NCI-H446 treated with DMSO at 0.1 percent for 48 hours (cell line): Measurements from ENCODE around the gene TWF1.
A peak's percentile ranks its signal among the peaks of the same experiment; 100 is the strongest.

Experiments used
- DNase-seq: peaks from one replicate; lab custom pipeline; 2025; lab: John Stamatoyannopoulos, UW

TWF1 gene

DNA sequence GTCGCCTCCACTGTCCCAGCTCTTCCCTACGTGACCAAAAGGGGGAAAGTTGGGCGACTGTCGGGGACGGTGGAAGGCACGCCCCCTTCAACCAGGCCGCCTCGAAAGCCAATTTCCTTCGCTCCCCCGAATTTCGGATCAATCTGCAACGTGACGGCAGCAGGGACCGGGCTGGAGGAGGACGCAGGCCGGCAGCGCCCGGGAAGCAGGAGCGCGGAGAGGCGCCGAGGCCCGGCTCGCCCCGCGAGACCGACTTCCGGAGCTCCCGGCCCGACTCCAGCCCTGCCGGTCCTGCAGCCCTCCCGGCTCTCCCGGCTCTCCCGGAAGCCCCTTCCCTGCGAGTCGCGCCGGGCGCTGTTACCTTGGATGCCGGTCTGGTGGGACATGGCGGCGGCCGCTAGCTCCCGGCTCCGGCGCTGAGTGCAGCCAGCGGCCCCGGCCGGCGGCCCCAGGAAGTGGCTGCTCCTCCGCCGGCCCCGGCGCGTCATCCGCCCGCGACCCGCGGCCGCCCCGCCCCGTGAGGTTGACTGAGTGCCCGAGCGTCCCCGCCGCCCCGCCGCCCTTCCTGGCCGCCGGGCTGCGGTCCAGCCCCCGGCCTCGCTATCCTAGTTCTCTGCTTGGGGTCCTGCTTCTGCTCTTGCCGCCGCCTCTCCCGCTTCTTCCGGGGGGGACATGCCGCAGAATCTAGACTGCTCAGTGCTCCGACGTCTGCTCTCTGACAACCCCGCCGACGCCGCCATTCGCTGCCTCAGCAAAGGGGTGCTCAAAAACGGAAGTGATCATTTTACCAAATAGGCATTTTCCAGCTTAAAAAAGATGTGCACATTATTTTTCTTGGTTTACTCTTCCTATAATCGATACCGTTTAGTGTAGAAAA lies at the start of gene TWF1:
TSS of gene TWF1 (minus strand) at position 458 of the 877 bp plus-strand sequence. CDS start at position 386, 72 bp downstream.
- peak; percentile 61 for DNase-seq

DNA sequence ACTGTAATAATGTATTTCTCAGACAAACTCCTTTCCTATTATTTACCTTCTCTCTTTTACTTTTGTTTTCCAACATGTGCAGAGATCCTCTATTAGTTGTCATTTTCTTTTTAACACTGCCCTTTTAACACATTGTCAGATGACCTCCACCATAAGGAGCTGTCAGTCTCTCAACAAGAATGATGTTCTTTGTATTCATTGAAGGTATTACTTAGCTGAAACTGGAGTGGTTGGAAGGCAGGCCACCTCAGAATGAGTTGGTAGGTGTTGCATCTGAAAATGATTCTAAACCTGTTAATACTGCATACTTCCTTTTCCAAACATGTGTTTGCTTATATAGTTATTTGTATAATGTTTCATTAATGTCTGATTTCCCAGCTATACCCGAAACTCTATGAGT lies 46.6 kb upstream of the TWF1 start:
- no peak for DNase-seq

DNA sequence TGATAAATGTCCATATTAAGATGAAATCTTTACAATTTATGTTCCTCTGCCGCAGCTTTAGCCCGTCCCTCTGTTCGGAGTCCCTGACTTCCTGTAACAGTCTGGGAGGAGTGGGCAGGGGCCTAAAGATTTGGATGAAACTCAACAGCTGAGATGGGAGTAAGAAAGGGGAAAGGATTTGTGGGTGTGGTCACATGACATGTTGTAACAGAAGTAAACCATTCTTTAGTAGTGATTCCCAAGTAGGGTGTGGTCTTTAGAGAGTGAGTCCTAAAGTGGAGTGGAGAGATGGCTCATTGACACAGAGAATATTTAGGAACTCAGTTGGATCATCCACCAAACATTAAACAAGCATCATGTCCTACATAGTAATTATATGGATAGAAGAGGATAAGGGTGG lies 42.7 kb upstream of the TWF1 start:
- no peak for DNase-seq

DNA sequence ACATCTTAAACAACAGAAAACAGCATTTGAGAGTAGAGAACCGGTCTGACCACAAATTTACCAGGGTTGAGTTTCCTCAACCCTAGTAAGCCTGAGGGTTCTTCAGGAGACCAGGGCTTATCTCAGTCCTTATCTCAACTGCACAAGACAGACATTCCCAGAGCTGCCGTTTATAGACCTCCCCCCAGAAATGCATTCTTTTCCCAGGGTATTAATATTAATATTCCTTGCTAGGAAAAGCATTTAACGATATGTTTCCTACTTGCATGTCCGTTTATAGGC lies 42.0 kb upstream of the TWF1 start:
- DNase-seq = no peak

DNA sequence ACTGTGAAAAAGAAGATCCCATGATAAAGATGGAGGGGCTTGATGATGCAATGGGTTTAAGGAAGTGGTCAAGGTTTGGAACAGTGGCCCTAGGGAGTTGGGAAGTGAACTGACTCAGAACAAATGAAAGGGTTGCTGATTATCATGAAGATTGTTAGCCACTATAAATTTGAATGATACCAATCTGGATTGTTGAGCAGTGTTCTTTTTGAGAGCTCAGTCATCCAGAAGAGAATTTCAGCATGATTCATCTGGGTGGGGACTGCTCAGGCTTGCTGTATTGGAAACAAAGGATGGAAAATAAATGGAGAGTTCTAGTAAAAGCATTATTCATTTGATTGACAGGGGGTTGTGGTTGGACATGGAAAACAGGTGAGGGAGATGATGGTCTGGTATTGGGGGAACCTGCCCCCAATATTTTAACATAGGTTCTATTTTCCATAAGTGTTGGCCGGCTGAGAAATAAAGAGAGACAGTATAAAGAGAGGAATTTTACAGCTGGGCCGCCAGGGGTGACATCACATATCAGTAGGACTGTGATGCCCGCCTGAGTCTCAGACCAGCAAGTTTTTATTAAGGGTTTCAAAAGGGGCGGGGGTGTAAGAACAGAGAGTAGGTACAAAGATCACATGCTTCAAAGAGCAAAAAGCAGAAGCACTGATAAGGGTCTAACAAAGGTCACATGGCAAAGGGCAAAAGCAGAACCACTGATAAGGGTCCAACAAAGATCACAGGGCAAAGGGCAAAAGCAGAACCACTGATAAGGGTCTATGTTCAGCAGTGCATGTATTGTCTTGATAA lies 41.5 kb upstream of the TWF1 start:
- DNase-seq = peak; percentile 16

DNA sequence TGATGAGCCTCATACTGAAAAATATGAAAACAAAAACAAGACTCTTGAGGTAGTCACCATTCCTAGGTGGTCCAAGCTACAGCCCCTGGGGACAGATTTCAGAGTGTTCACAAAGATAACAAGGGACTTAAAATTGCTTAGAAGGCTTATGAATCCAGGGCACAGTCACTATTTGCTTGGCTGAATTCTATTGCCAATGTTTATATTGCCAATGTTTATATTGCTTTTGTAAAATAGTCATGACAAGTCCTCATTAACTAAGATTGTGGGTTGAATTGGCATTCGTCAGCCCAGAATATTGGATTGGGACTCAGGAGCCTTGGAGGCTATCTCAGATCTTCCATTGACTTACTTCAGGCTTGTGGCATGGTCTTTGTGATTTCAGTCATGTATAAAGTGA lies 36.1 kb upstream of the TWF1 start:
- no peak for DNase-seq

DNA sequence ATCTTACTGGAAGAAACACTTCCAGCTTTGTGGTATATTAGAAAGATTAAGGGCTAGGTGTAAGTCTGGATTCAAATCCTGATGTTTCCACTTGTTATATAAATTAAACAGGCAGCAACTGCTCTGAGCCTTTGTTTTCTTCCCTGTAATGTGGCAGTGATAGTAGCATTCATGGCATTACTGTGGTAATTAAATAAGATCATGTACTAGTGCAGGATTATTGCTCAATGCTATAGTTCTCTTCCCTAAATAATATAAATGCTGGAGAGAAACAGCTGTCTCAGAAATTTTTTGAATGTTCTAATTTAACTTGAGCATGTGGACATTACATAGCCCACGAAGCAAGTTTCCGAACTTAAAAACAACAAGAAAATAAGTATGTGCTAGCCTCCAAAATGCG lies 35.1 kb upstream of the TWF1 start:
- no peak for DNase-seq

DNA sequence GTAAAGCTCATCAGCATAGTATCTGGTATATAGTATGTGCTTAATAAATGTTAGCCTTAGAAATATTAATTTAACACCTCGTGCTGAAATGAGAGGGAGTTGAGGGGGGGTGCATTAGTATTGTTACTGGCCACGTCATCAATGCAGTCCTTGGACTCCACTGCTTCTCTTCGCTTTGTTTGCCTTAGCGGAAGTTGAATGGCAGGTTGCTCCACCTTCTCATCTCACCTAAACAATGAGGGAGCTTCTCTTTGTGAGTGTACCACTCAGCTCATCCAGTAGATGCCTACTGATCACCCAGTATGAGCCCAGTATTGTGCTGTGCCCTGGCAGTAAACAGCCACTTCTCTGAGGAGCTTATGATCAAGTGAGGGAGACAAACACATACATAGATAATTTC lies 34.2 kb upstream of the TWF1 start:
- DNase-seq = no peak

DNA sequence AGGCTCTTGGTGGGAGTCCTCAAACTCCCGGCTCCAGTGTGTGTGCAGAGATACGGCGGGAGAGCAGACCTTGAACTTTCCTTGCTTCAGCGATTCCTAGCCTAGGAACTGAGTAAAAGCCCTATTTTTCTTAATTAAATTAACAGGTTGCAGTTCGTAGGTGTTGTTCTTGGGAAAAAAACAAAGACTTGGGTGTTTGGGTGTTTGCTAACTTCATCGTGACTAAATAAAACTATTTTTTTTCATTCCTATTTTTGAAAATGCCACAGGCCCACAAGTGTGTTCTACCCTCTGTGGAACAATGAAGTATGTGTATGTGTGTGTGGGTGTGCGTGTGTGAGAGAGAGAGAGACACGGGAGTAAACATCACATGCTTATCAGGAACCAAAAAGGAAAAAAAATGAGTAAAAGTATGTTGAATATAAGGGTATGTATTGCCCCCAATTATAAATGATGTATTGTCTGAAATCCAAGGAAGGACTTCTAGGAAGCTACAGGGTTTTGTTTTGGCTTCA lies 30.4 kb upstream of the TWF1 start:
- no peak for DNase-seq

DNA sequence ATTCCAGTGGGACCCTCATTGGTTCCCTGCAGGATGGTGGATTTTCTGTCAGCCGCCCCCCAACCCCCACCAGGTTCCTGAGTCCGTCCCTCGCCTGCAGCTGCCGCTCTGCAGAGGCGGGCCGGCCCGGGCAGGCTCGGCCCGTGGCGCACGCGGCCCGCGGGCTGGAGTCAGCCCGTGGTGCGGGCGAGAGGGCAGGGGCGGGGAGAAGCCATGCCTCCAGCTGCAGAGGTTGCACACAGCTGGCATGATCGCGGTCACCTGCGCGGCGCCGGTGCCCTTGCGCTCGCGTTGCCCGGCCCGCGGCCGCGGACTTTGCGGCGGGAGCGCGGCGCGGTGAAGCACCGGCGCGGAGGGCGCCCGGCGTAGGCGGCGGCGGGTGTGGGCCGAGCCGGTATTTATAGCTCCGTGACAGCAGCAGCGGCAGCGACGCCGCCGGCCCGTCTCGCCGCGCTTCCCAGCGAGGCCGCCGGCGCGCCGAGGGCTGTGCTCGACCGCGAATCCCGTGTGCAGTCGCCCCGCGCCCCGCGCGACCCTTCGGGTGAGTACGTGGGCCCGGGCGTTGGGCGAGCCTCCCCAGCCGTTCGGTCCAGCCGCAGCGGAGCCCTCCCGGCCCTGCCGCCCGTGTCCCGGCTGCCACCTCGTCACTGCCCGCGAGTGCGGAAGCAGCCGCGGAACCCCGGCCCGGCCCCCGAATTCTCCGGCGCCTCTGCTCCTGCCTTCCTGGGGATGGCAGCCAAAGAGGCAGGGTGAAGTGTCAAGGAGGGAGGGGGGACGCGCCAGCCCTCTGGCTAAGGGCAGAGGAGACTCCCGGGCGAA lies 29.7 kb upstream of the TWF1 start, which contains the start of gene TMEM117:
TSS of gene TMEM117 (plus strand) at position 426 of the 819 bp plus-strand sequence.
- peak; percentile 41 for DNase-seq

DNA sequence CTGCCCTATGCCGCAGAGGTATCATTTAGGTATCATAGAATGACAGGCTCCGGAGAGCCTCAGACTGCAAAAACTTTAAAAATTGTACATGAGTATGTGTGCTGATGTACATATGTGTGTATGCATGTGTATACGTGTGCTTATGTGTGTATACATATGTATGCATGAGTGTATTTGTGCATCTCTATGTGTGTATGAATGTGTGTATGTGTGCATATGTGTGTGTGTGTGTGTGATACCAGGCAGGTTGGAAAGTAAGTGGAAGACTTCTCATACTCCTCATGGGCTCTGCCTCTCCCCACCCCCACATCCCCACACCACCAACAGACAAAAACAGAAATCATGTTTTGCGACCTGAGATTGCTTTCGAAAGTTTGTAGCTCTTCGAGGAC lies 29.1 kb upstream of the TWF1 start:
- no peak for DNase-seq

DNA sequence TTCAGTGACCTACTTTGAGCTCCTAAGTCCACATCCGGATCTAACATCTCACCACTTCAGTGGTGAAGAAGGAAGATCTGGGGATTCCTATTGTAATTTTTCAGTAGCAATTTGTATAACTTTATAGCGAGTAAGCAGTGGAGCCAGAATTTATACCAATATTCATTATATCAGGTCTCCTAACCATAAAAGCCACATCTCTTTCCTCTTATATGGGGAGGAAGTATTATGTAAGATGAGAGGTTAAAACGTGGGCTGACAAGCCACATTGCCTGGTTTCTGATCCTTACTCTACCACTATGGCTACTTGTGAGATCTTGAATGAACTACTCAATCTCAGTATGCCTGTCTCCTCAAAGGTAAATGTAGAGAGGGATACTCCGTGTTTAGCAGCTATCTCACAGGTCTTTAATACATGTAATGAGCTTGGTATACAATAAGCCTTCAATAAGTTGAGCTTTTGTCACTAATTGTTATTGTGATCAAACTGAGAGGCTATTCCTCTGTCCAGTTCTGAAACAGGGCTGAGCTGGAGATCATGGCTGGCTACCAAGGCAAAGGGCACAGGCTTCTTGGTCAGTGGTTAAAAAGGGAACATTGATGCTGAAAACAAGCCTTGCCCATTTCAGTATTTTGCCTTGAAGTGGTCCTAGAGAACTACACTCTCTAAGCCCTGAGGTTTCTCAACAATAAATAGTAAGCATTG lies 26.5 kb upstream of the TWF1 start:
- DNase-seq = no peak

DNA sequence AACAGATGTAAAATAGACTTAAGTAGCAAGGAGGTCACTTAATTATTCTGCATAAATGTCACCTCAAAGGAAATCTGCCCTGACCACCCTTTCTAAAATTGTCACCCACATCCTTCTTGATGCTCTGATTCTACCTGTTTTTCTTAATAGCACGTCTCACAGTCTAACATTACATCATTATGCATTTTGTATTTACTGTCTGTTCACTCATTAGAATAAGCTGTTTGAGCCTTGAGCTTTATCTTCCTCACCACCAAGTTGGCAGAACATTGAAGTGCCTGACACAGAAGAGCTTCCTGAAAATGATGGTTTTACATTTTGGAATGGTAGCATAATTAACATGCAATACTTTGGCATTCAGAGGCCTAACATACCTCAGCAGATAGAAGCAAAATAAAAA lies 21.0 kb upstream of the TWF1 start:
- DNase-seq = no peak

DNA sequence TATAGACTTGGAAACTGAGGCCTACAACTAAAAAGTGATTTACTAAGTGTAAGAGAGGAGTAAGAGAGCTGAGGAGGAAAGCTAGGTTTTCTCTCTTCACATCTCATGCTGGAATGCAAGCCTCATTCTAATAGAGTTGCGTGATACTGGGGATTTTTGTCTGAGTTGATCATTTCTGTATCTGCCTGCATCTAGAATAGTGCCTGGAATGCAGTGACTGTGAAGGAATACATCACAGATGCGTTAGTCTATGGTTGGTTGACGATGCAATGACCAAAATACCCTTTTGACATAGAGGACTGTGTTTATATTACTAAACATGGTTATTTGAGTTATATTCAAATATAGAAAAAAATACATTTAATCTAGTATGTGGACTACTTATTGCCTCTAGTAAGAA lies 20.6 kb upstream of the TWF1 start:
- no peak for DNase-seq

DNA sequence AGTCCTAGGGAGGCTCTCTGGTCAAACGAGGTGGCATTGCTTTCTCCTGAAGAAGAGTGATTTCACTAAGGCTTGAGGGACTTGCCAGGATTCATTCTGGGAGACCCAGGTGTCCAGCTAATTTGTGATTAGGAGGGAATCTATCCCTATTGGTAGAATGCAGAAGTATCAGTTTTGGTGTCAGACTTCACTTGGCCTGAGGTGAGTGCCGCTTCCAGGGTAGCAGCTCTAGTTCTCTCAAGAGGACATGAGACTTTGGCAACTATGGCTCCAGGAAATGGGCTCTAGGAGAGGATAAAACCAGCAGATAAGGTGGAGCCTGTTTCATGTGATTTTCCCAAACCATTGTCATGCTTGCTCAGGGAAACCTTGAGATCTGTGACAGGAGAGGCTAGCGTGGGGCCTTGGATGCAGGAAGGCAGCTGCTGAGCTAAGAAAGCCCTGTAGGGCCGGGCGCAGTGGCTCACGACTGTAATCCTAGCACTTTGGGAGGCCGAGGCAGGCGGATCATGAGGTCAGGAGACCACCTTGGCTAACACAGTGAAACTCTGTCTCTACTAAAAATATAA lies 18.2 kb upstream of the TWF1 start:
- no peak for DNase-seq

DNA sequence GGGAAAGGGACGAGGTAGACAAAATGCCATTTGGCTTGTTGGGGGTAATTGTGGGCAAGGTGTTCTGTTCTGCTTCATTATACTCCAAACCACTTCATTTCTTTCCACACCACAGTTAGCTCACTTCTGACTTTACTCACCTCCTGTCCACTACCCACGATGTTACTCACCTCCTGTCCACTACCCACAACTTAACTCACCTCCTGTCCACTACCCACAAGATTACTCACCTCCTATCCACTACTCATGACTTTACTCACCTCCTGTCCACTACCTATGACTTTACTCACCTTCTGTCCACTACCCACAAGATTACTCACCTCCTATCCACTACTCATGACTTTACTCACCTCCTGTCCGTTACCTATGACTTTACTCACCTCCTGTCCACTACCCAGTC lies 10.1 kb upstream of the TWF1 start:
- no peak for DNase-seq

DNA sequence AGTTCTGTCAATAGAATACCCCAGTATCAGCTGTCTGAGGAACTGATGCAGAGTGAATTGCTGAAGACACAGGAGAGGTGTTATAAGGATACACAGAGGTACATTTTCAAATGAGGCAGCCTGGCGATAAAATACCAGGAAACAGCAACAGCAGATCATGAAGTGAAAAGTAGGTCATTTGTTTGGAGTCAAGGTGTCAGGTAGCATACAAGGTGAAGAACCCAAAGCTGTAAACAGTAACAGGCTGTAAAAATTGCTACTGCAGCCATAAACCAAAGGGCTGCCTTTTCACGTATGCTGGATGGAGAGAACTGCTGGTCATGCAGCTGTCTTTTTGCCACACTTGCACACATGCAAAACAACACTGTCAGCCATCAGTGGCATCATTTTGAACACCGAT lies 9.3 kb upstream of the TWF1 start:
- no peak for DNase-seq

DNA sequence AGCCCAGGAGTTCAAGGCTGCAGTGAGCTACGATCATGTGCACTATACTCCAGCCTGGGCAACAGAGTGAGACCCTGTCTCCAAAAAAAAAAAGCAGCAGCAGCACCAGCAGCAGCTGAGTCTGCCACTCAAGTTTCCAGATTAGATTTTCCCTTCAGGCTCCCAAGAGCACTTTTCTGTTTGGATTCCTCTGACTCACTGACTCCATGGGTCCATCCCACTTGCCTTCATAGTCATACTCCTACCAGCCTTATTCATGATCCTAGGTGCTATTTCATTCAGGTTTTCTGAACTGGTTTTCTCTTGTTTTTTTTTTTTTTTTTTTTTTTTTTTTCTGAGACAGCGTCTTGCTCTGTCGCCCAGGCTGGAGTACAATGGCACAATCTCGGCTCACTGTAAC lies 6.8 kb upstream of the TWF1 start:
- DNase-seq = no peak

DNA sequence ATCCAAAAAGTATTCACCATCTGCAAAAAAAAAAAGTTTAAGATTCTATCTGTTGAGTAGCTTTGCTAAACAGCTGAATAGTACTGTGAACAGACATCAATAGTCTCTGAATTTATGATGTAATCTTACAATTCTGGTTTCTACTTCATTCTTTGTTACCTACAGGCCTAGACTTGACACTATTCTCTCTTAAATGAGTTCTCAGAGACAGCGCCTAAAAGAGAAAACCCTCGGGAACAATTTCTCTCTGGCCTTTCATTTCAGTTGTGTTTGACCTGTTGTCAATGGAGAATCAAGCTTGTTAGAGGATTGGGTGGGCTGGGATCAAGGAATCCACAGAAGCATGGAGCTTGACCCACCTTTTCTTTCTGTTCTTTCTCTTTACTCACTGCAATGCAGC lies 5.9 kb upstream of the TWF1 start:
- no peak for DNase-seq

DNA sequence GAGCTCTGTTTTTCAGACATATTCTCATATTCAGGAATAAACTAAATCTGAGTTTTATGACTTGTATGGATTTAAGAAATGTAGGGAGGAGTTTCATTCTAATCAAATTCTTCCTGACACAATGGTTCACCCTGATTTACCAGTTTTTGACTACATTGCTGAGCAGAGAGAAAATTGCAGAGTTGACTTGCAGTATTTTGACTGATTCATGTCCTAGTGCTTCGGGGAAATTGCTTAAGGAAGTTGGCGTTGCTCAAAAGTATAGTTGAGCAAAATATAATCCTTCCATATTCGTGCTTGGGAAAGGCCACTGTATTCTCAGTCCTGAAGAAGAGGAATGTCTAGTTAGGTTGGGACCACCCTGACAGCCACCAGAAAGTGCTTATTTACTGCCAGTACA lies 1.3 kb upstream of the TWF1 start:
- DNase-seq = no peak

DNA sequence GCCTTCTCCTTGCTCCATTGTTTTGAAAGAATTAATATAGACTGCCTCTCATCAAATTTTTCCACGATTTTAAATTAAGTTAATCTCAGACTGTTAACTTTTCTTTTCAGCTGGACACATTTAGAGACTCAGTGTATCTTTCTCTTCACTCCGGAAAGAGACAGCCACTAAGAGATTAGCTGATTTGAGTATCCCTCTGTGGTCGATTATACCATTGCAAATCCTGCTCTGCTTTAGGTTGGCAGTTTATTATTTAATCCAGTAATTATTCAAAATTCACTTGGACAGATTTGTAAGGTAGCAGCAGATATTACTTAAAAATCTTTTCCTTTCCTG lies 588 bp upstream of the TWF1 start:
- no peak for DNase-seq
